RWPE1 (cell line): ENCODE data around the gene AKR7A3.
A peak's percentile ranks its signal among the peaks of the same experiment; 100 is the strongest.

Experiments used
- CTCF ChIA-PET: fragments of 350-600 bp; sonication (Branson Sonifier 250); formaldehyde crosslinking; extraction: SDS; loops from one replicate; lab custom pipeline; 2021; lab: Yijun Ruan, JAX
- POLR2A ChIA-PET: fragments of 400-600 bp; formaldehyde crosslinking; extraction: SDS; loops from one replicate; lab custom pipeline; 2020; ENCODE audit warnings: antibody characterized with exemption; ENCODE audit not compliant: low non-redundant PET; lab: Yijun Ruan, JAX
- DNase-seq: peaks from one replicate; pipeline ENCODE4 v3.0.0; 2012; ENCODE audit warnings: low spot score
- H3K27ac ChIP-seq: fragments of 450-650 bp; 2 replicates; pipeline ENCODE4 v1.5.1; 2017
- TF ChIP-seq, protein P1 (sequence below): fragments of 450-650 bp; conservative IDR thresholded peaks from 2 replicates; pipeline ENCODE4 v1.5.1; 2017; ENCODE audit warnings: low read depth, mild to moderate bottlenecking

AKR7A3 gene

GRCh38 chr1:19331262-19331878, 42.8 kb upstream of the AKR7A3 start:
- POLR2A ChIA-PET = interaction anchor here (0.5 to 1.0 kb wide), 2 partner anchors 19 to 224 kb away, joined by 3 read pairs; partner anchors contain the start of genes AKR7A2 and SLC66A1
- H3K27ac ChIP-seq = no peak overlapping the region
- DNase-seq = no peak
- CTCF ChIA-PET = interaction anchor here (1.0 kb wide), 1 partner anchor 331 kb away, joined by 5 read pairs; no protein-coding TSS in a partner anchor
- TF ChIP-seq, protein P1, sequence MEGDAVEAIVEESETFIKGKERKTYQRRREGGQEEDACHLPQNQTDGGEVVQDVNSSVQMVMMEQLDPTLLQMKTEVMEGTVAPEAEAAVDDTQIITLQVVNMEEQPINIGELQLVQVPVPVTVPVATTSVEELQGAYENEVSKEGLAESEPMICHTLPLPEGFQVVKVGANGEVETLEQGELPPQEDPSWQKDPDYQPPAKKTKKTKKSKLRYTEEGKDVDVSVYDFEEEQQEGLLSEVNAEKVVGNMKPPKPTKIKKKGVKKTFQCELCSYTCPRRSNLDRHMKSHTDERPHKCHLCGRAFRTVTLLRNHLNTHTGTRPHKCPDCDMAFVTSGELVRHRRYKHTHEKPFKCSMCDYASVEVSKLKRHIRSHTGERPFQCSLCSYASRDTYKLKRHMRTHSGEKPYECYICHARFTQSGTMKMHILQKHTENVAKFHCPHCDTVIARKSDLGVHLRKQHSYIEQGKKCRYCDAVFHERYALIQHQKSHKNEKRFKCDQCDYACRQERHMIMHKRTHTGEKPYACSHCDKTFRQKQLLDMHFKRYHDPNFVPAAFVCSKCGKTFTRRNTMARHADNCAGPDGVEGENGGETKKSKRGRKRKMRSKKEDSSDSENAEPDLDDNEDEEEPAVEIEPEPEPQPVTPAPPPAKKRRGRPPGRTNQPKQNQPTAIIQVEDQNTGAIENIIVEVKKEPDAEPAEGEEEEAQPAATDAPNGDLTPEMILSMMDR = no peak

GRCh38 chr1:19330449-19331135, 42.0 kb upstream of the AKR7A3 start:
- ChIA-PET CTCF (interaction anchor here (0.7 kb wide), 1 partner anchor 15 kb away, joined by 3 read pairs; no protein-coding TSS in a partner anchor), POLR2A (interaction anchor here (0.6 to 1.0 kb wide), 2 partner anchors 18 to 346 kb away, joined by 3 read pairs; partner anchors contain the start of genes AKR7A2 and SLC66A1)
- DNase-seq = no peak
- TF ChIP-seq, protein P1 = no peak
- H3K27ac ChIP-seq = no peak overlapping the region; the same call in 1 of the 2 replicates

GRCh38 chr1:19329611-19330010, 41.0 kb upstream of the AKR7A3 start:
- ChIA-PET CTCF (no interaction called here), POLR2A (no interaction called here)
- peak overlapping the region; percentile 7; the same call in 1 of the 2 replicates for H3K27ac ChIP-seq
- TF ChIP-seq, protein P1 = no peak
- DNase-seq = no peak

- peak overlapping the region; percentile 17; the same call in 1 of the 2 replicates for H3K27ac ChIP-seq
- CTCF ChIA-PET = no interaction called here
- POLR2A ChIA-PET = no interaction called here
Observed at GRCh38 chr1:19329188-19329587, 40.6 kb upstream of the AKR7A3 start.

DNA sequence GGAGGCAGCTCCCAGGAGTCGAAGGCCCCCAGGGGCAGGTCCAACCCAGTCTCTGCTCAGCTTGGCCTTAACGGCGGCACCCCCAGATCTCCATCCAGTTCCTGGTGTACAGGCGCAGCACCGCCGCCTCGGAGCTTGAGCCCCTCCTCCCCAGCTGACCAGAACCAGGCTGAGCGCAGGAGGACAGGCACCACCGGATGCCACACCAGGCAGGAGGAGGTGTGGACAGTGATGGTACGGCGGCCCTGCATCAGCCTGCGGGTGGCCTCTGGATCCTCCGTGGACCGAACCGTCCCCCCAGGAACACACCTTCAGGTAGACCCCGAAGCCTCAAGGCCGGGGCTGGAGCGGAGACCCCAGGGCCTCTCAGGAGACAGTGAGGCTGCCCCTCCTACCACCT, 39.9 kb upstream of the AKR7A3 start:
- TF ChIP-seq, protein P1 = no peak
- ChIA-PET POLR2A (no interaction called here), CTCF (no interaction called here)
- DNase-seq = no peak
- H3K27ac ChIP-seq = peak overlapping the region; percentile 17; the same call in 1 of the 2 replicates

More at GRCh38 chr1:19329188-19329587, 40.6 kb upstream of the AKR7A3 start:
- no peak for DNase-seq
- TF ChIP-seq, protein P1 = no peak

DNA sequence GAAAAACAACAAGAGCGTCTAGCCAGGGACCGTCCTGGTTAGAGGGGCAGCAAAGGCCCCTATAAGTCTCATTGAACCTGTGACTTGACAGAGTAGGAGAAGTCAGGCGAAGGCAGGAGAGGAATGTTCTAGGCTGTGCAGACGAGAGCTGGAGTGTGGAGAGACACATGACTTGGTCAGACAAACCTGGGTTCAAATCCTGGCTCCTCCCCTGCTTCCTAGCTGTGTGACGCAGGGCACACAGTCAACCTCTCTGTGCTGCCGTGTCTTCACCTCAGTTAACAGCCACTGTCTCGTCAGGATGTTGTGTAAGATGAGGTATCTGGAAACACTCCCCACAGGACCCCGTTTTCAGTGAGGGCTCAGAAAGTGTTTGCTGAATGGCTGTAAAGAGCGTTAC, 39.2 kb upstream of the AKR7A3 start:
- CTCF ChIA-PET = no interaction called here
- TF ChIP-seq, protein P1 = no peak
- no peak for DNase-seq
- no peak overlapping the region for H3K27ac ChIP-seq
- POLR2A ChIA-PET = no interaction called here
